ENCODE data around the gene LRP8.

Gene LRP8

GRCh38 chr1:53255031-53255430, 72.8 kb downstream of the LRP8 start:
- no peak overlapping the region for H3K4me3 ChIP-seq (ENCODE audit: low read length)
- no peak for DNase-seq (ENCODE audit: low read depth)
- no peak; the same call in 1 of the 2 replicates for TF ChIP-seq CTCF (conservative IDR thresholded peaks at IDR 0.05; ENCODE audit: low read length)

- H3K4me3 ChIP-seq (ENCODE audit: low read length): no peak overlapping the region
- DNase-seq (ENCODE audit: low read depth): peak; percentile 33
- no peak for TF ChIP-seq CTCF (conservative IDR thresholded peaks at IDR 0.05; ENCODE audit: low read length)
Measured at GRCh38 chr1:53254011-53254640, 73.7 kb downstream of the LRP8 start.

GRCh38 chr1:53250325-53250724, 77.5 kb downstream of the LRP8 start:
- no peak overlapping the region for H3K4me3 ChIP-seq (ENCODE audit: low read length)
- DNase-seq (ENCODE audit: low read depth): no peak
- TF ChIP-seq CTCF (conservative IDR thresholded peaks at IDR 0.05; ENCODE audit: low read length): no peak

GRCh38 chr1:53249706-53250105, 78.2 kb downstream of the LRP8 start:
- no peak overlapping the region for H3K4me3 ChIP-seq (ENCODE audit: low read length)
- DNase-seq (ENCODE audit: low read depth): peak; percentile 69
- TF ChIP-seq CTCF (conservative IDR thresholded peaks at IDR 0.05; ENCODE audit: low read length): no peak

- TF ChIP-seq CTCF (conservative IDR thresholded peaks at IDR 0.05; ENCODE audit: low read length): no peak
- H3K4me3 ChIP-seq (ENCODE audit: low read length): no peak overlapping the region
- DNase-seq (ENCODE audit: low read depth): peak; percentile 96
Measured at GRCh38 chr1:53246261-53247134, 81.4 kb downstream of the LRP8 start.

- DNase-seq (ENCODE audit: low read depth): no peak
- H3K4me3 ChIP-seq (ENCODE audit: low read length): no peak overlapping the region
- no peak for TF ChIP-seq CTCF (conservative IDR thresholded peaks at IDR 0.05; ENCODE audit: low read length)
Measured at GRCh38 chr1:53244141-53244540, 83.7 kb downstream of the LRP8 start.

- TF ChIP-seq CTCF (conservative IDR thresholded peaks at IDR 0.05; ENCODE audit: low read length): no peak
- DNase-seq (ENCODE audit: low read depth): no peak
- H3K4me3 ChIP-seq (ENCODE audit: low read length): no peak overlapping the region
Measured at GRCh38 chr1:53242381-53242780, 85.5 kb downstream of the LRP8 start.

Data from AG10803 (cell line).